Measurements from ENCODE around the gene DHX57. TPM values are rescaled to one million over a fixed set of nuclear protein-coding genes. Genes with fewer than 3 reads are reported as not detected.
"Not testable (repeated sequence)": the region's sequence is repeated elsewhere in the genome, so short reads cannot be mapped to it uniquely, and the experiment has no call there.

Gene DHX57
- total RNA-seq, 4 donors from 2014 or later = 11.1 to 17.4 (median 12.2) TPM

DNA sequence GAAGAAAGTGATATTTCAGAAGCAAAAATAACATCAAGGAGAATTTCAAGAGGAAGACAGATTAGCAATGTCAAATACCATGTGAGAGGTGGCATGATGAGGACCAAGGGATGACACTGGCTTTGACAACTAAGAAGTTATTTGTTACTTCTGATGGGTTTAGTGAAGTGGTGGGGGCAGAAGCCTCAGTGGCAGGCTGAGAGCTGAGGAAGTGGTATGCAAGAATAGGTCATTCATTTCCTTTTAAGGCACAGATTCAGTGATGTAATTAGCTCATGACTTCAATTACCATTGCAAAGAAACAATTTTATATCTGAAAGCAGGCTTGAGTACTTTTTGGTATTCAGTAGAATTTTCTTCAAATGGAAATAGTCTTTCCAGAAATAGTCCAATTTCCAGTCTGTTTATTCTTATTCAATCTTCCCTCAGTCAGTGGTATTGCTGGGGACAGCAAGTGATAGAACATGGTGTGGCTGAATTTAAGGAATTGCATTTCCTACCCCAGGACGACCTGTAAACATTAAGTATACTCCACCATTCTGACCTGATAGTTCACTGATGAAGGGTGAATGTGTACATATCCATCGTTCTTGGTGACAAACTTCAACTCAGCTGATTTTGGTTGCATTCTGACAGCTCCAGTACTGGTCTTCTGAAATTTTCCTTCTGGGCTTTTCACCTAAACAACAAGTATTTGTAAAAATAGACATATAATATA, 69.6 kb downstream of the DHX57 start:
- H3K9me3 ChIP-seq = no peaks in the 10 kb centered on the region
- H3K4me1 ChIP-seq = no peaks in the 10 kb centered on the region
- no peak overlapping the region for H3K27ac ChIP-seq (replicated peaks in 1 of 4)
- DNase-seq (ENCODE audit: extremely low spot score) = no peak
- H3K36me3 ChIP-seq = peaks cover 10 to 63% (median 35%) of the 10 kb centered on the region in 4 donors
- H3K27me3 ChIP-seq = no peaks in the 10 kb centered on the region
- H3K4me3 ChIP-seq = no peak overlapping the region
- 85% methylated on average over 2 of the region's 2 CpGs for WGBS
- intact Hi-C loops (cut with DNase I) = no loop called here
- TF ChIP-seq POLR2AphosphoS5 (IDR thresholded peaks at IDR 0.05) = no peak
- no peak for TF ChIP-seq EP300 (IDR thresholded peaks at IDR 0.05)
- TF ChIP-seq, protein P1, sequence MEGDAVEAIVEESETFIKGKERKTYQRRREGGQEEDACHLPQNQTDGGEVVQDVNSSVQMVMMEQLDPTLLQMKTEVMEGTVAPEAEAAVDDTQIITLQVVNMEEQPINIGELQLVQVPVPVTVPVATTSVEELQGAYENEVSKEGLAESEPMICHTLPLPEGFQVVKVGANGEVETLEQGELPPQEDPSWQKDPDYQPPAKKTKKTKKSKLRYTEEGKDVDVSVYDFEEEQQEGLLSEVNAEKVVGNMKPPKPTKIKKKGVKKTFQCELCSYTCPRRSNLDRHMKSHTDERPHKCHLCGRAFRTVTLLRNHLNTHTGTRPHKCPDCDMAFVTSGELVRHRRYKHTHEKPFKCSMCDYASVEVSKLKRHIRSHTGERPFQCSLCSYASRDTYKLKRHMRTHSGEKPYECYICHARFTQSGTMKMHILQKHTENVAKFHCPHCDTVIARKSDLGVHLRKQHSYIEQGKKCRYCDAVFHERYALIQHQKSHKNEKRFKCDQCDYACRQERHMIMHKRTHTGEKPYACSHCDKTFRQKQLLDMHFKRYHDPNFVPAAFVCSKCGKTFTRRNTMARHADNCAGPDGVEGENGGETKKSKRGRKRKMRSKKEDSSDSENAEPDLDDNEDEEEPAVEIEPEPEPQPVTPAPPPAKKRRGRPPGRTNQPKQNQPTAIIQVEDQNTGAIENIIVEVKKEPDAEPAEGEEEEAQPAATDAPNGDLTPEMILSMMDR (IDR thresholded peaks at IDR 0.05) = no peak
- no peak for TF ChIP-seq POLR2A (IDR thresholded peaks at IDR 0.05; ENCODE audit: low read depth)

DNA sequence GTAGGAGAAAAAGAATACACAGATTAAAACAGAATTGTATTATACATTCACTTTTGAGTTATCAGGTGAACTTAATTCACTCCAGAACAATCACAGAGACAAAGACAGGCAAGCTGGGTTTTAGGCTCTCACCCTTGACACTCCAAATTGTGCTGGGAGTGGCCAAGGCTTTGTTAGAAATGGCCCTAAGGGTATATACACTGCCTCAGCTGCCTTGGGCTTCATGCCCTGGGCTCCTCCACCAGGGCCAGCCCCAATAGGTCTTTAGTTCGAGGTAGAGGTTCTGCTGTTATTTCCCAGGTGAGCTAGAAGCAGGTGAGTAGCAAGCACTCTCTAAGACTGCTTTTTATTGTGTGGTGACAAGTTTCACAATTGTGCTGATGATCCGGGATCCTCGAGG, 77.8 kb downstream of the DHX57 start:
- 88% methylated on average over 3 of the region's 3 CpGs for WGBS
- H3K27ac ChIP-seq (replicated peaks in 1 of 4) = no peak overlapping the region
- H3K4me1 ChIP-seq = no peaks in the 10 kb centered on the region
- no peaks in the 10 kb centered on the region for H3K9me3 ChIP-seq
- intact Hi-C loops (cut with DNase I) = no loop called here
- no peak for TF ChIP-seq POLR2A (IDR thresholded peaks at IDR 0.05; ENCODE audit: low read depth)
- TF ChIP-seq POLR2AphosphoS5 (IDR thresholded peaks at IDR 0.05) = no peak
- TF ChIP-seq EP300 (IDR thresholded peaks at IDR 0.05) = no peak
- TF ChIP-seq, protein P1 (IDR thresholded peaks at IDR 0.05) = no peak
- H3K27me3 ChIP-seq = no peaks in the 10 kb centered on the region
- no peak for DNase-seq (ENCODE audit: extremely low spot score)
- H3K4me3 ChIP-seq = no peak overlapping the region
- H3K36me3 ChIP-seq = peaks cover 7 to 42% (median 25%) of the 10 kb centered on the region in 4 donors

DNA sequence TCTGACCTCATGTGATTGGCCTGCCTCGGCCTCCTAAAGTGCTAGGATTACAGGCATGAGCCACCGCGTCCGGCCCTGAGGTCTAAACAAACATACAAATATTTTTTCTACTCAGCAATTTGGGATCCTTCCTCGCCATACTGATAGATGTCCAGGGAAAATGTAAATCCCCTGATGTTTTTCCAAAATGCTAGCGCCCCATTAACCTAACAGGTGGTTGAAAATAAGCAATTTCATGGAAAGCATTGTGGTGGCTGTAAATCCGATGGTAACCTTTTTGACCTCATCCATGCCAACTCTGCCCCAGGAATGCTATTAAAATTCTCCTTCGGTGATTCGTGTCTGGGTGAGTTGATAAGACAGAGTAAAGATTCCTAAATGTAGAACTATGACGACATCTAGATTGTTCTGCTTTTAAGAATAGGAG, 78.5 kb downstream of the DHX57 start:
- H3K27me3 ChIP-seq = no peaks in the 10 kb centered on the region
- intact Hi-C loops (cut with DNase I) = no loop called here
- no peaks in the 10 kb centered on the region for H3K4me1 ChIP-seq
- H3K4me3 ChIP-seq = no peak overlapping the region
- no peak for DNase-seq (ENCODE audit: extremely low spot score)
- 83% methylated on average over 10 of the region's 10 CpGs for WGBS
- H3K36me3 ChIP-seq = peaks cover 0 to 35% (median 21%) of the 10 kb centered on the region in 4 donors
- no peaks in the 10 kb centered on the region for H3K9me3 ChIP-seq
- H3K27ac ChIP-seq (replicated peaks in 1 of 4) = no peak overlapping the region
- TF ChIP-seq POLR2A (IDR thresholded peaks at IDR 0.05; ENCODE audit: low read depth) (no peak), EP300 (IDR thresholded peaks at IDR 0.05) (no peak)

DNA sequence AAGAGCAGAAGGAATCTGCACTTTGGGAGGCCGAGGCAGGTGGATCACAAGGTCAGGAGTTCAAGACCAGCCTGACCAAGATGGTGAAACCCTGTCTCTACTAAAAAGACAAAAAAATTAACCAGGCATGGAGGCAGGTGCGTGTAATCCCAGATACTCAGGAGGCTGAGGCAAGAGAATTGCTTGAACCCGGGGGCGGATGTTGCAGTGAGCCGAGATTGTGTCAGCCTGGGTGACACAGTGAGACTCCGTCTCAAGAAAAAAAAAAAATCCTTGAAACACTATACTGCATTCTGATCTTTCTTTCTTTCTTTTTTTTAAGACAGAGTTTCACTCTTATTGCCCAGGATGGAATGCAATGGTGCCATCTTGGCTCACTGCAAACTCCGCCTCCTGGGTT, 80.7 kb downstream of the DHX57 start:
- H3K9me3 ChIP-seq; H3K4me3 ChIP-seq; H3K27ac ChIP-seq (replicated peaks in 1 of 4); H3K27me3 ChIP-seq; intact Hi-C loops (cut with DNase I); H3K4me1 ChIP-seq; DNase-seq (ENCODE audit: extremely low spot score): not testable (repeated sequence)
- WGBS = 93% methylated on average over 7 of the region's 7 CpGs
- H3K36me3 ChIP-seq = peaks cover 0 to 15% (median 10%) of the 10 kb centered on the region in 4 donors

DNA sequence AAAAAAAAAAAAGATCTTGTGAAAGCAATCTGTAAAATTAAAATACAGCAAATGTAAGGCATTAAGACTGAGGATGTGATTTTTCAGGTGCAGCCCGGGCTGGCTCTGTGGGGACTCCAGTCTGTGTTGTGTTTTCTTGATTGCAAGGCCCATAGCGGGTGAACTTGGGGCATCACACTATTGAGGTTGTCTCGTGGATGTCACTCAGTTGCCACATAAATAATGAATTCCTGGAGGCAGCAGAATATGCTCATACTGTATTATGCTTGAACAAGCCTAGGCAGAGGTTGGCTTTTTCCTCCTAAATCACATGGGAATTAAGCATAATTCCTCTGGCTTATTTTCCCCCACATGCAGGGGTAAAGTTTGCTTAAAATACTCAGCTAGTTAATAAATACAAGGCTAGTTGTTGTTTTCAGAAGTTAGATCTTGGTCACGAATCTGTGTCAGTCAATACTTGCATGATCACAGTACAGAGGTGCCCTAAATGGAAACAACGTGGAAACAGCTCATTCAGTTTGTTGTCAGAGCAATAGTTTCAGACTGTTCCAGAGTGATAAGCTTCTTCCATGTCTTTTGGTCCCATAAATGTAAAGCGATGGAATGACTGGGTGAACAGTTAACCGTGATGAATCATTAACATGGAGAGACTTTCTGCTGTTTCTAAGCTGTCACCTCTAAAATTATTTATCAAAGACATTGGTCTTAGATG, 81.3 kb downstream of the DHX57 start:
- Histone ChIP-seq H3K27ac (replicated peaks in 1 of 4) (no peak overlapping the region), H3K4me3 (no peak overlapping the region), H3K4me1 (no peaks in the 10 kb centered on the region), H3K27me3 (no peaks in the 10 kb centered on the region), H3K36me3 (peaks cover 0 to 15% (median 10%) of the 10 kb centered on the region in 4 donors), H3K9me3 (no peaks in the 10 kb centered on the region)
- 86% methylated on average over 7 of the region's 7 CpGs for WGBS
- intact Hi-C loops (cut with DNase I) = no loop called here
- no peak for DNase-seq (ENCODE audit: extremely low spot score)
- TF ChIP-seq POLR2A (IDR thresholded peaks at IDR 0.05; ENCODE audit: low read depth) = no peak
- TF ChIP-seq EP300 (IDR thresholded peaks at IDR 0.05) = no peak
- TF ChIP-seq POLR2AphosphoS5 (IDR thresholded peaks at IDR 0.05) = no peak
- TF ChIP-seq, protein P1 (IDR thresholded peaks at IDR 0.05) = no peak

Data from esophagus muscularis mucosa (tissue), 4 donors.